CD14-positive monocyte (primary cell): ENCODE measurements around the gene PFKFB4. TPM values are rescaled to one million over a fixed set of nuclear protein-coding genes. Genes with fewer than 3 reads are reported as not detected.

Experiments used
- DNase-seq, 3 donors: peaks; one replicate each; pipeline ENCODE4 v3.0.0-alpha.2; 2011 to 2022
- H2AFZ ChIP-seq: 2 replicates; pipeline ENCODE4 v1.6.0; 2012; ENCODE audit warnings: mild to moderate bottlenecking, low read depth, low read length, inconsistent platforms; ENCODE audit not compliant: insufficient read depth, poor library complexity, severe bottlenecking
- H3K27ac ChIP-seq, 2 donors: 1 replicate in 1 of 2; 2 replicates in 1 of 2; pipeline ENCODE4 v1.5.1; 2012 to 2013; ENCODE audit warnings: low read length in 2 of 2, control low read depth in 1 of 2, inconsistent platforms in 1 of 2, low read depth in 1 of 2, mild to moderate bottlenecking in 1 of 2
- H3K27me3 ChIP-seq, 2 donors: one replicate each; pipeline versions ENCODE4 v1.6.0 to v1.6.1; 2011 to 2013; ENCODE audit warnings: low read length in 2 of 2; ENCODE audit not compliant: control insufficient read depth in 2 of 2, insufficient read depth in 2 of 2
- H3K36me3 ChIP-seq, 2 donors: replicated peaks in 1 of 2; 1 replicate in 1 of 2; 2 replicates in 1 of 2; pipeline versions ENCODE4 v1.5.1 to v1.6.1; 2012 to 2013; ENCODE audit warnings: low read length in 2 of 2, control low read depth in 1 of 2, inconsistent platforms in 1 of 2, mild to moderate bottlenecking in 1 of 2; ENCODE audit not compliant: insufficient read depth in 2 of 2, control insufficient read depth in 1 of 2
- H3K4me1 ChIP-seq, 2 donors: 1 replicate in 1 of 2; 2 replicates in 1 of 2; pipeline versions ENCODE4 v1.5.1 to v1.6.1; 2012 to 2013; ENCODE audit warnings: low read length in 2 of 2, control low read depth in 1 of 2, inconsistent platforms in 1 of 2, mild to moderate bottlenecking in 1 of 2, moderate library complexity in 1 of 2; ENCODE audit not compliant: insufficient read depth in 2 of 2, control insufficient read depth in 1 of 2
- H3K4me2 ChIP-seq: replicated peaks from 2 replicates; pipeline ENCODE3; 2012; ENCODE audit warnings: low read length, moderate library complexity, mild to moderate bottlenecking; ENCODE audit not compliant: poor library complexity, severe bottlenecking; ENCODE audit errors: extremely low read depth
- H3K4me3 ChIP-seq, 3 experiments: fragments of 200-600 bp in 1 of 3; sonication (generic) in 1 of 3; replicated peaks in 1 of 3; 1 replicate in 2 of 3; 2 replicates in 1 of 3; pipeline ENCODE4 v1.5.1; 2011 to 2013; ENCODE audit warnings: low read length in 3 of 3, mild to moderate bottlenecking in 3 of 3, control low read depth in 2 of 3, low read depth in 2 of 3, inconsistent platforms in 1 of 3, moderate library complexity in 1 of 3
- H3K79me2 ChIP-seq: 2 replicates; pipeline ENCODE4 v1.6.0; 2012; ENCODE audit warnings: mild to moderate bottlenecking, control low read depth, inconsistent platforms, low read length, moderate library complexity; ENCODE audit not compliant: insufficient read depth
- H3K9ac ChIP-seq: 2 replicates; pipeline ENCODE4 v1.6.0; 2017; ENCODE audit warnings: low read length, mild to moderate bottlenecking; ENCODE audit not compliant: insufficient read depth, poor library complexity, severe bottlenecking
- H3K9me3 ChIP-seq, 2 donors: replicated peaks in 1 of 2; 1 replicate in 1 of 2; 2 replicates in 1 of 2; pipeline versions ENCODE4 v1.5.1 to v1.6.1; 2012 to 2013; ENCODE audit warnings: low read length in 2 of 2, control low read depth in 1 of 2; ENCODE audit not compliant: control insufficient read depth in 1 of 2, insufficient read depth in 1 of 2
- H4K20me1 ChIP-seq: 2 replicates; pipeline ENCODE4 v1.6.0; 2012; ENCODE audit warnings: mild to moderate bottlenecking, low read length, control low read depth, moderate library complexity; ENCODE audit not compliant: insufficient read depth
- H3K27ac Mint-ChIP-seq, 7 donors: one replicate each; pipeline ENCODE4 v1.8.0; 2020; ENCODE audit warnings: mild to moderate bottlenecking in 7 of 7, mixed read lengths in 7 of 7, moderate library complexity in 6 of 7, inconsistent platforms in 2 of 7
- H3K27me3 Mint-ChIP-seq, 3 donors: one replicate each; pipeline ENCODE4 v1.8.0; 2021 to 2022; ENCODE audit warnings: low read depth in 3 of 3, mild to moderate bottlenecking in 3 of 3, mixed read lengths in 3 of 3, moderate library complexity in 3 of 3, inconsistent platforms in 1 of 3
- H3K36me3 Mint-ChIP-seq, 2 donors: one replicate each; pipeline ENCODE4 v1.8.0; 2020; ENCODE audit warnings: mixed read lengths in 2 of 2, inconsistent platforms in 1 of 2, mild to moderate bottlenecking in 1 of 2
- H3K4me1 Mint-ChIP-seq: one replicate; pipeline ENCODE4 v1.8.0; 2020; ENCODE audit warnings: mild to moderate bottlenecking, mixed read lengths
- H3K4me3 Mint-ChIP-seq, 2 donors: one replicate each; pipeline ENCODE4 v1.8.0; 2020; ENCODE audit warnings: mild to moderate bottlenecking in 2 of 2, mixed read lengths in 2 of 2, moderate library complexity in 1 of 2
- H3K9me3 Mint-ChIP-seq, 7 donors: one replicate each; pipeline ENCODE4 v1.8.0; 2020 to 2022; ENCODE audit warnings: mixed read lengths in 7 of 7, mild to moderate bottlenecking in 6 of 7, moderate library complexity in 6 of 7, inconsistent platforms in 2 of 7
- WGBS: methylation state at CpG from one replicate; pipeline ENCODE4 v1.1.5; 2013; ENCODE audit warnings: missing lambda C conversion rate; ENCODE audit not compliant: insufficient coverage; 5-methylcytosine and 5-hydroxymethylcytosine counted together
- intact Hi-C, 2 donors: fragments of 100-400 bp; cut with micrococcal nuclease; formaldehyde crosslinking; loops; one replicate each; pipeline versions ENCODE4 v1.15.0 to v1.15.1; 2023
- polyA plus RNA-seq, 3 donors: library from polyadenylated mRNA; depleted of rRNA in 1 of 3; unstranded in 2 of 3; stranded (reverse) in 1 of 3; fragments of 300-500 nt in 2 of 3; fragments of >200 nt in 1 of 3; fragmentation: Illumina TruSeq in 2 of 3; gene quantifications; 1 replicate in 2 of 3; 2 replicates in 1 of 3; pipeline ENCODE4 v1.2.3, GENCODE V29; 2012 to 2021
- TF ChIP-seq, protein P1 (sequence below): fragments of 200-600 bp; IDR thresholded peaks from one replicate; pipeline ENCODE4 v1.8.0; 2022; ENCODE audit warnings: antibody characterized with exemption, mild to moderate bottlenecking

Gene PFKFB4
- polyA plus RNA-seq, 3 donors, result 32.2 to 44.9 (median 34.9) TPM

DNA sequence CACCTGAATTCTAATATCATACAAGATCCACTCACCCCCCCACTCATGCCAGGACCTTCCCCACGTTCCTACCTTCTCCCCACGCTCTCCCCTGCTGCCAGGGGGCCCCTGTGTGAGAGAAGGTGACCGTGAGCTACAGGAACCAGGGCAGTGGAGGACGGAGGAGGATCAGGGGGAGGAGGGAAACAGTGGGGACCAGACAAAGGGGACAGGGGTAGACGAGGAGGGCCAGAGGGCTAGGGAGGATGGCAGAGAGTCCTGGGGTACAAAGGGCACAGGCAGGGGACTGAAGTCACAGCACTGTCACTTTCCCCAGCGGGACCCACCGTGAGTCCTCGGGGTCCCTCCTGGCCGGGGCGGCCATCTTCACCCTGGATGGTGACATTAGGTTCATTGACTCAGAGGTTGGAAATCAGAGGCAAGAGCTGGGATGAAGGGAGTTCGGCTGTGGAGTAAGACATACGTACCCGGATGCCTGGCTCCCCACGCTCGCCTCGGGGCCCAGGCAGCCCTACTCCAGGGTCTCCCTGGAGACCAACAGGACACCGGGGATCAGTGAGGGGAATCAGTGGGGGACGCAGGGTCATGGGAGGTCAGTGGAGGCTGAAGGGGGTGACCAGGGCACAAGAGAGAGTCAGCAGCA is 13.3 kb upstream of the PFKFB4 start:
- TF ChIP-seq, protein P1, sequence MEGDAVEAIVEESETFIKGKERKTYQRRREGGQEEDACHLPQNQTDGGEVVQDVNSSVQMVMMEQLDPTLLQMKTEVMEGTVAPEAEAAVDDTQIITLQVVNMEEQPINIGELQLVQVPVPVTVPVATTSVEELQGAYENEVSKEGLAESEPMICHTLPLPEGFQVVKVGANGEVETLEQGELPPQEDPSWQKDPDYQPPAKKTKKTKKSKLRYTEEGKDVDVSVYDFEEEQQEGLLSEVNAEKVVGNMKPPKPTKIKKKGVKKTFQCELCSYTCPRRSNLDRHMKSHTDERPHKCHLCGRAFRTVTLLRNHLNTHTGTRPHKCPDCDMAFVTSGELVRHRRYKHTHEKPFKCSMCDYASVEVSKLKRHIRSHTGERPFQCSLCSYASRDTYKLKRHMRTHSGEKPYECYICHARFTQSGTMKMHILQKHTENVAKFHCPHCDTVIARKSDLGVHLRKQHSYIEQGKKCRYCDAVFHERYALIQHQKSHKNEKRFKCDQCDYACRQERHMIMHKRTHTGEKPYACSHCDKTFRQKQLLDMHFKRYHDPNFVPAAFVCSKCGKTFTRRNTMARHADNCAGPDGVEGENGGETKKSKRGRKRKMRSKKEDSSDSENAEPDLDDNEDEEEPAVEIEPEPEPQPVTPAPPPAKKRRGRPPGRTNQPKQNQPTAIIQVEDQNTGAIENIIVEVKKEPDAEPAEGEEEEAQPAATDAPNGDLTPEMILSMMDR, result no peak
- Histone ChIP-seq H3K9ac (no peak overlapping the region), H3K9me3 (no peaks in the 10 kb centered on the region), H3K36me3 (no peaks in the 10 kb centered on the region), H3K27ac (no peak overlapping the region), H2AFZ (no peak overlapping the region), H3K4me3 (no peak overlapping the region), H3K79me2 (no peaks in the 10 kb centered on the region), H3K4me2 (no peak overlapping the region), H3K4me1 (peaks cover 18 to 19% of the 10 kb centered on the region in 2 donors), H3K27me3 (no peaks in the 10 kb centered on the region), H4K20me1 (no peaks in the 10 kb centered on the region)
- intact Hi-C loops, result loop anchor here in 1 of 2 donors (5.0 kb wide), 1 partner anchor 37 kb away; the partner anchor contains the start of gene UQCRC1
- Mint-ChIP-seq H3K4me3 (no peak overlapping the region), H3K4me1 (peaks cover 20% of the 10 kb centered on the region), H3K27ac (no peak overlapping the region), H3K27me3 (peaks cover 5 to 6% (median 6%) of the 10 kb centered on the region in 3 donors), H3K36me3 (peaks cover 0 to 2% of the 10 kb centered on the region in 2 donors), H3K9me3 (no peaks in the 10 kb centered on the region)
- DNase-seq, result no peak
- 96% methylated on average over 16 of the region's 18 CpGs for WGBS

DNA sequence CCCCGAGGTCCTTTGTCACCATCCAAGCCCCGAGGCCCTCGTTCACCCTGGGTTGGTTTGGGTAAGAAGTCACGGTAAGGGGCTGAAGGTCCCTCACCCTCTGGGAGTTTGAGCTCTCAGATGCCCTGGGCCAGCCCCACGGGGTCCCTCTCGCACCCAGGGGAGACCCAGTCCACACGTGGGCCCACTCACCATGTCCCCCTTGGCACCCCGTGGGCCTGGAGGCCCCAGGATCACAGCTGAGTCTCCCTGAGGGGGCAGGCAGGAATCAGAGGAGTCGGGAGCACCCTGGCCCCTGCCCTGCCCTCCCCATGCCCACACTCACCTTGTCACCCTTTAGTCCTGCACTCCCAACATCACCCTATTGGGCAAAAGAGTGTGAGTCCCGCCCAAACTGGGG is 12.8 kb upstream of the PFKFB4 start:
- H3K4me1 ChIP-seq, result peaks cover 24 to 25% of the 10 kb centered on the region in 2 donors
- no peaks in the 10 kb centered on the region for H3K27me3 ChIP-seq
- H3K36me3 ChIP-seq, result no peaks in the 10 kb centered on the region
- TF ChIP-seq, protein P1, result no peak
- intact Hi-C loops, result no loop called here
- H3K27ac ChIP-seq, result no peak overlapping the region
- no peak overlapping the region for H2AFZ ChIP-seq
- H3K4me2 ChIP-seq, result no peak overlapping the region
- H3K4me3 ChIP-seq, result no peak overlapping the region
- Mint-ChIP-seq H3K4me3 (no peak overlapping the region), H3K27ac (peak overlapping the region in 2 of 7 donors; percentile 30 to 57), H3K9me3 (no peaks in the 10 kb centered on the region), H3K36me3 (peaks cover 0 to 2% of the 10 kb centered on the region in 2 donors), H3K4me1 (peaks cover 25% of the 10 kb centered on the region), H3K27me3 (peaks cover 5 to 6% (median 6%) of the 10 kb centered on the region in 3 donors)
- H3K79me2 ChIP-seq, result no peaks in the 10 kb centered on the region
- no peaks in the 10 kb centered on the region for H4K20me1 ChIP-seq
- DNase-seq, result no peak
- no peaks in the 10 kb centered on the region for H3K9me3 ChIP-seq
- 88% methylated on average over 7 of the region's 10 CpGs for WGBS
- no peak overlapping the region for H3K9ac ChIP-seq
